ENCODE data around the gene LHFPL3.

LHFPL3 gene

GRCh38 chr7:104327938-104328295 lies 486 bp upstream of the LHFPL3 start:
- peaks cover 8% of the 10 kb centered on the region for H3K4me1 Mint-ChIP-seq
- H3K4me3 Mint-ChIP-seq = peak overlapping the region; percentile 8 to 53 (median 48)
- H3K27ac Mint-ChIP-seq = no peak overlapping the region
- no peaks in the 10 kb centered on the region for H3K9me3 Mint-ChIP-seq
- TF ChIP-seq CTCF (IDR thresholded peaks at IDR 0.05; ENCODE audit: unreplicated experiment in 3 of 3) = no peak
- peaks cover 84% of the 10 kb centered on the region for H3K27me3 Mint-ChIP-seq (ENCODE audit: low read depth)
- H3K36me3 Mint-ChIP-seq (ENCODE audit: low read depth) = no peaks in the 10 kb centered on the region

GRCh38 chr7:104328970-104329825 lies 795 bp downstream of the LHFPL3 start:
- no peaks in the 10 kb centered on the region for H3K36me3 Mint-ChIP-seq (ENCODE audit: low read depth)
- no peak overlapping the region for H3K27ac Mint-ChIP-seq
- H3K4me3 Mint-ChIP-seq = peak overlapping the region; percentile 73 to 77 (median 75)
- no peaks in the 10 kb centered on the region for H3K9me3 Mint-ChIP-seq
- peaks cover 8% of the 10 kb centered on the region for H3K4me1 Mint-ChIP-seq
- H3K27me3 Mint-ChIP-seq (ENCODE audit: low read depth) = peaks cover 81% of the 10 kb centered on the region
- no peak for TF ChIP-seq CTCF (IDR thresholded peaks at IDR 0.05; ENCODE audit: unreplicated experiment in 3 of 3)

- Mint-ChIP-seq H3K9me3 (no peaks in the 10 kb centered on the region), H3K4me3 (no peak overlapping the region), H3K27me3 (ENCODE audit: low read depth) (peaks cover 22% of the 10 kb centered on the region), H3K27ac (no peak overlapping the region), H3K36me3 (ENCODE audit: low read depth) (no peaks in the 10 kb centered on the region), H3K4me1 (no peaks in the 10 kb centered on the region)
- peak; percentile 29 to 46 (median 32) for TF ChIP-seq CTCF (IDR thresholded peaks at IDR 0.05; ENCODE audit: unreplicated experiment in 3 of 3)
Observed at GRCh38 chr7:104341546-104341945, 13.1 kb downstream of the LHFPL3 start.

GRCh38 chr7:104352736-104353135 lies 24.3 kb downstream of the LHFPL3 start:
- H3K27me3 Mint-ChIP-seq (ENCODE audit: low read depth) = peaks cover 8% of the 10 kb centered on the region
- no peaks in the 10 kb centered on the region for H3K9me3 Mint-ChIP-seq
- H3K4me1 Mint-ChIP-seq = no peaks in the 10 kb centered on the region
- H3K27ac Mint-ChIP-seq = no peak overlapping the region
- H3K36me3 Mint-ChIP-seq (ENCODE audit: low read depth) = no peaks in the 10 kb centered on the region
- no peak overlapping the region for H3K4me3 Mint-ChIP-seq
- TF ChIP-seq CTCF (IDR thresholded peaks at IDR 0.05; ENCODE audit: unreplicated experiment in 3 of 3) = no peak

- Mint-ChIP-seq H3K9me3 (no peaks in the 10 kb centered on the region), H3K4me1 (no peaks in the 10 kb centered on the region), H3K36me3 (ENCODE audit: low read depth) (no peaks in the 10 kb centered on the region), H3K27ac (no peak overlapping the region), H3K27me3 (ENCODE audit: low read depth) (peaks cover 8% of the 10 kb centered on the region), H3K4me3 (no peak overlapping the region)
- no peak for TF ChIP-seq CTCF (IDR thresholded peaks at IDR 0.05; ENCODE audit: unreplicated experiment in 3 of 3)
Observed at GRCh38 chr7:104357166-104357565, 28.8 kb downstream of the LHFPL3 start.
